ENCODE results near the gene GDAP2.

The GDAP2 gene

GRCh38 chr1:117895482-117896114 is 33.8 kb downstream of the GDAP2 start:
- peak; percentile 52 for DNase-seq (ENCODE audit: low spot score)
- ChIA-PET POLR2A (ENCODE audit: low non-redundant PET) (no interaction called here), CTCF (interaction anchor here (0.6 to 1.8 kb wide), 13 partner anchors 14 to 821 kb away, joined by 3 to 15 read pairs (median 4); partner anchors contain the start of genes GDAP2, TENT5C and WDR3)
- H3K27ac ChIP-seq: no peak overlapping the region
- peak; percentile 78 for TF ChIP-seq CTCF (conservative IDR thresholded peaks at IDR 0.05; ENCODE audit: low read depth)

- ChIA-PET CTCF (interaction anchor here (1.6 kb wide), 1 partner anchor 20 kb away, joined by 4 read pairs; no protein-coding TSS in a partner anchor), POLR2A (ENCODE audit: low non-redundant PET) (no interaction called here)
- no peak overlapping the region for H3K27ac ChIP-seq
- no peak for DNase-seq (ENCODE audit: low spot score)
- TF ChIP-seq CTCF (conservative IDR thresholded peaks at IDR 0.05; ENCODE audit: low read depth): no peak
Measured at GRCh38 chr1:117894078-117894477, 35.3 kb downstream of the GDAP2 start.

- ChIA-PET CTCF (interaction anchor here (0.9 to 1.1 kb wide), 2 partner anchors 29 to 380 kb away, joined by 3 read pairs; no protein-coding TSS in a partner anchor), POLR2A (ENCODE audit: low non-redundant PET) (no interaction called here)
- no peak for DNase-seq (ENCODE audit: low spot score)
- H3K27ac ChIP-seq: no peak overlapping the region
- TF ChIP-seq CTCF (conservative IDR thresholded peaks at IDR 0.05; ENCODE audit: low read depth): no peak
Measured at GRCh38 chr1:117892512-117892911, 36.9 kb downstream of the GDAP2 start.

- ChIA-PET POLR2A (ENCODE audit: low non-redundant PET) (no interaction called here), CTCF (no interaction called here)
- H3K27ac ChIP-seq: no peak overlapping the region
- no peak for TF ChIP-seq CTCF (conservative IDR thresholded peaks at IDR 0.05; ENCODE audit: low read depth)
- DNase-seq (ENCODE audit: low spot score): no peak
Measured at GRCh38 chr1:117890452-117890851, 39.0 kb downstream of the GDAP2 start.

- DNase-seq (ENCODE audit: low spot score): no peak
- TF ChIP-seq CTCF (conservative IDR thresholded peaks at IDR 0.05; ENCODE audit: low read depth): no peak
- POLR2A ChIA-PET (ENCODE audit: low non-redundant PET): no interaction called here
- CTCF ChIA-PET: interaction anchor here (0.6 kb wide), 2 partner anchors 132 to 351 kb away, joined by 6 to 7 read pairs; no protein-coding TSS in a partner anchor
- H3K27ac ChIP-seq: no peak overlapping the region
Measured at GRCh38 chr1:117886101-117886795, 43.2 kb downstream of the GDAP2 start.

- POLR2A ChIA-PET (ENCODE audit: low non-redundant PET): no interaction called here
- CTCF ChIA-PET: no interaction called here
- DNase-seq (ENCODE audit: low spot score): no peak
- H3K27ac ChIP-seq: no peak overlapping the region
- no peak for TF ChIP-seq CTCF (conservative IDR thresholded peaks at IDR 0.05; ENCODE audit: low read depth)
Measured at GRCh38 chr1:117883616-117884015, 45.8 kb downstream of the GDAP2 start.

Data from RWPE1 (cell line).